Measurements from ENCODE around the gene IQGAP2.

The IQGAP2 gene

DNA sequence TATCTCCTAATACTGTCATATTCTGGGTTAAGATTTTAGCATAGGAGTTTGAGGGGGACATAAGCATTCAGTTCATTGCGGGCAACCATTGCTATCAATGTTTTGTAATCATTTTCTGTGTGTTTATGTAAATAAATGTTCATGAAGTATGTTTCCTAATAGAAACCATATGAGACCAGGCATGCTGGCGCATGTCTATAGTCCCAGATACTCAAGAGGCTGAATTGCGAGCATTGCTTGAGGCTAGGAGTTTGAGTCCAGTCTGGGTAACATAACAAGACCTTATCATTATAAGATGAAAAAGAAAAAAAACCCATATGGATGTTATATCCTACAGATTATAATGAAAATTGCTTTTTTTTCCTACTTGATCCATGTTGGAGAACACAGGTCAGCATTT lies 129.0 kb downstream of the IQGAP2 start:
- no peak for DNase-seq (ENCODE audit: low read depth)
- no peaks in the 10 kb centered on the region for H3K9me3 ChIP-seq (ENCODE audit: control insufficient read depth, low read length)
- no peak overlapping the region for H3K9ac ChIP-seq (ENCODE audit: low read length)
- H3K27me3 ChIP-seq (replicated peaks; ENCODE audit: control insufficient read depth, insufficient read depth, low read length), result no peaks in the 10 kb centered on the region
- no peak overlapping the region for H3K4me3 ChIP-seq (ENCODE audit: low read length)
- no peaks in the 10 kb centered on the region for H3K36me3 ChIP-seq (ENCODE audit: control insufficient read depth, insufficient read depth, low read length, severe bottlenecking)
- no peaks in the 10 kb centered on the region for H3K4me1 ChIP-seq (ENCODE audit: control insufficient read depth, insufficient read depth, low read length)

DNA sequence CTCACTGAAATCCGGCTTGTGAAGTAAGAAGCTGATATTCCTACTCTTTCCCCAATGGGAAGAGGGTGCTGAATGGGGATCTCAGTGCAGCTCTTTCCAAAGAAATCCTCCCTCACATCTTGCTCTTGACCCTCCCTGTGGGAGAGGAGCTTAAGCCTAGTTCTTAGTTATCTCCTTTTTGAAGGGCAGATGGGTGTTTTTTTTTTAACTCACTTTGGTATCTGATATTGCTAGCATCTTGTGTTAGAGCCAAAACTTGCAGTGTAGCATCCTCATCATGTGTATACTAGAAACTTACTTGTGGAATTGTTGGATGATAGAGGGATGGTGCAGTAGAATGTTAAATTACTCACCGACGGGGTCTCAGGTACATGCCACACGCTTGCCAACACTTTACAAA lies 129.9 kb downstream of the IQGAP2 start:
- Histone ChIP-seq H3K9ac (ENCODE audit: low read length) (no peak overlapping the region), H3K4me3 (ENCODE audit: low read length) (no peak overlapping the region), H3K27me3 (replicated peaks; ENCODE audit: control insufficient read depth, insufficient read depth, low read length) (no peaks in the 10 kb centered on the region), H3K36me3 (ENCODE audit: control insufficient read depth, insufficient read depth, low read length, severe bottlenecking) (no peaks in the 10 kb centered on the region), H3K4me1 (ENCODE audit: control insufficient read depth, insufficient read depth, low read length) (no peaks in the 10 kb centered on the region), H3K9me3 (ENCODE audit: control insufficient read depth, low read length) (no peaks in the 10 kb centered on the region)
- no peak for DNase-seq (ENCODE audit: low read depth)

DNA sequence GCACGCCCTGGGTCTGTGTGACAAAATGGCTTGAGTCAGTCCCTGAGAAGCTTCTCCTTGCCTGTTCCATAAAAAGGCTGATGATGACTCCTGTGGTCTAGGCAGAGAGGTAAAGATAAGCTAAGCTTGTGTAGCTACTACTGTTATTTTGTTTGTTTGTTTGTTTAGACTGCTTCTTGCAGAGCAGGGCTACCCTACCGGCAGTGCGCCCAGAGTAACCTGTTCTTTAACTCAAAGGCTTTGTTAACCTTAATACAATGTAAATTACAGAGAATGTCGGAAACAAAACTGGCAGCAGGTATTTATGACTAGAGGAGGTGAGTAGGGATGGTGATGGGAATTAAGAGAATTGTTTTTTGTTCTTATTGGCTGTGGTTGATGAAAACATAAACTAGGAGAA lies 132.5 kb downstream of the IQGAP2 start:
- no peaks in the 10 kb centered on the region for H3K9me3 ChIP-seq (ENCODE audit: control insufficient read depth, low read length)
- no peak overlapping the region for H3K9ac ChIP-seq (ENCODE audit: low read length)
- H3K4me1 ChIP-seq (ENCODE audit: control insufficient read depth, insufficient read depth, low read length), result no peaks in the 10 kb centered on the region
- no peak overlapping the region for H3K4me3 ChIP-seq (ENCODE audit: low read length)
- peaks cover 9% of the 10 kb centered on the region for H3K27me3 ChIP-seq (replicated peaks; ENCODE audit: control insufficient read depth, insufficient read depth, low read length)
- no peaks in the 10 kb centered on the region for H3K36me3 ChIP-seq (ENCODE audit: control insufficient read depth, insufficient read depth, low read length, severe bottlenecking)
- DNase-seq (ENCODE audit: low read depth), result no peak

DNA sequence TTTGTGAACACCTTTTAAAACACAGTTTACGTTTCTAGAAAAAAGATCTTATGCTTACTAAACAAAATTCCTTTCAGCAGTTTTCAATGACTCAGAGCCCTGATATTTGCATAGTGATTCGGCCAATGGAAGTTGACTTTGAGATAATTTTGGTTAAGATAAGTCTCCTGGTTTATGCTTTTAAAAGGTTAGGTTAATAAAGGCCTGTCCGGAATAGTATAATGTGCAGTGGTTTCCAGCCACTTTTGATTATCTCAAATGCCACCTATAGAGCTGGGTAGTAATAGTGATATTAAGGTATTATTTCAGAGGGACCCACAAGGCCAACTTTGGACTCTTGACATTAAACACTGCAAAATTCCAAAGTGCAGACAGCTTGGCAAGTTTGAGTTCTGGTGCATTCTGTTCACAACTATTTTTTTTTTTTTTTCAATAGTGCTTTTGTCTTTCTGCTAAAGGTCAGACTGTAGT lies 134.0 kb downstream of the IQGAP2 start:
- Histone ChIP-seq H3K4me3 (ENCODE audit: low read length) (no peak overlapping the region), H3K36me3 (ENCODE audit: control insufficient read depth, insufficient read depth, low read length, severe bottlenecking) (no peaks in the 10 kb centered on the region), H3K27me3 (replicated peaks; ENCODE audit: control insufficient read depth, insufficient read depth, low read length) (peaks cover 9% of the 10 kb centered on the region), H3K4me1 (ENCODE audit: control insufficient read depth, insufficient read depth, low read length) (no peaks in the 10 kb centered on the region), H3K9me3 (ENCODE audit: control insufficient read depth, low read length) (no peaks in the 10 kb centered on the region), H3K9ac (ENCODE audit: low read length) (no peak overlapping the region)
- DNase-seq (ENCODE audit: low read depth), result no peak

DNA sequence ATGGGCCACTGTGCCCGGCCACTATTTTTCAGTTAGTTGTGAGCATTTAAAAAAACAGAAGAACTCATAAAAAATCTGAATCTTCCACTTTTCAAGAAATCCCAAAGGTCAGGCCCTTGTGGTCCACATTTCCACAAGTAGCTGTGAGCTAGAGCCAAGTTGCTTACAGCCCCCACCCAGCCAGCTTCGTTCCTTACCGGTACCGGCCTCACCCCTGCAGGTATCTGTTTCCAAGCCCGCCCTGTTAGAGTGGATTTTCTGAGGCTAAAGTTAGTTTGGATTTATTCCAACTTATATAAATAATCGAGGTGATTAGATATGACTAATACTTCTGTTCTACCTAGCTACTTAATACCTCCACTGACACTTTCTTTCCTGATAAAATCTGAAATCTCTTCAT lies 139.2 kb downstream of the IQGAP2 start:
- Histone ChIP-seq H3K9ac (ENCODE audit: low read length) (no peak overlapping the region), H3K27me3 (replicated peaks; ENCODE audit: control insufficient read depth, insufficient read depth, low read length) (peaks cover 9% of the 10 kb centered on the region), H3K36me3 (ENCODE audit: control insufficient read depth, insufficient read depth, low read length, severe bottlenecking) (no peaks in the 10 kb centered on the region), H3K9me3 (ENCODE audit: control insufficient read depth, low read length) (no peaks in the 10 kb centered on the region), H3K4me3 (ENCODE audit: low read length) (no peak overlapping the region), H3K4me1 (ENCODE audit: control insufficient read depth, insufficient read depth, low read length) (no peaks in the 10 kb centered on the region)
- no peak for DNase-seq (ENCODE audit: low read depth)

DNA sequence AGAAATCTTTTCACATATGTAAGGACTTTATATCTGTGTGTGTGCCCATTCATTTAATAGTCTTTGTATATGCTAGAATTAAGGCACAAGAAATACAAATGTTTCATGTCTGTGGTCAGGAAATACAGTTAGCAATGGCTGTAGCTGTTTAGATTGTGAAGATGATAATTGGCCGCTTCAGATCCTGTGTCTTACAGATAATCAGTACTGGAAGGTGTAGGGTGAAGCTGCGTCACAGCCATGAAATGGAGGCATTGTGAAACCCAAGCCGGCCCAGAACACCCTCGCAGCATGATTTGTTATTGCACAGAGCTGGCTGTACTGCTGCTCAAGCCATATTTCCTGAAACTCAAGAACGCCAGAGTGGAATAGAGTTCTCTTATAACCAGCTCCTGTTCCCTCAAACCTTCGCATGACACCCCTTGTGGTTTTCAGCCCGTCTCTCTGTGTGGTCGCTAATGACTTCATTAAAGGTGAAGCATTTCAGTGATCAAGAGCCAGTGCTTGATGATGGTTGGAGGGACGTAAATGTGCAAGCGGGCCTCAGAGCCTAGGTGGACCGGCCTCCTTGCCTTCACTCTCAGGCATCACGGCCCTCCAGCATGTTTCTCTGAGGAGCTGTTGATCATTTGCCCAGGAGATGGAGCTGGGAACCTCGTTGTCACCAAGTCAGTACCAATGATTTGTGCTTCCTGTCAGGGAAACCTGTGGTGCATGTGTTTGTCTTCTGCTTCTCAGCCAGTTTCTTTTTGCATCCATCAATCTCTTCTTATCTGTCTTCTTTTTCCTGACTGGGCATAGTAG lies 140.0 kb downstream of the IQGAP2 start:
- Histone ChIP-seq H3K4me1 (ENCODE audit: control insufficient read depth, insufficient read depth, low read length) (no peaks in the 10 kb centered on the region), H3K36me3 (ENCODE audit: control insufficient read depth, insufficient read depth, low read length, severe bottlenecking) (no peaks in the 10 kb centered on the region), H3K9me3 (ENCODE audit: control insufficient read depth, low read length) (no peaks in the 10 kb centered on the region), H3K9ac (ENCODE audit: low read length) (no peak overlapping the region), H3K4me3 (ENCODE audit: low read length) (no peak overlapping the region), H3K27me3 (replicated peaks; ENCODE audit: control insufficient read depth, insufficient read depth, low read length) (peaks cover 12% of the 10 kb centered on the region)
- no peak for DNase-seq (ENCODE audit: low read depth)

DNA sequence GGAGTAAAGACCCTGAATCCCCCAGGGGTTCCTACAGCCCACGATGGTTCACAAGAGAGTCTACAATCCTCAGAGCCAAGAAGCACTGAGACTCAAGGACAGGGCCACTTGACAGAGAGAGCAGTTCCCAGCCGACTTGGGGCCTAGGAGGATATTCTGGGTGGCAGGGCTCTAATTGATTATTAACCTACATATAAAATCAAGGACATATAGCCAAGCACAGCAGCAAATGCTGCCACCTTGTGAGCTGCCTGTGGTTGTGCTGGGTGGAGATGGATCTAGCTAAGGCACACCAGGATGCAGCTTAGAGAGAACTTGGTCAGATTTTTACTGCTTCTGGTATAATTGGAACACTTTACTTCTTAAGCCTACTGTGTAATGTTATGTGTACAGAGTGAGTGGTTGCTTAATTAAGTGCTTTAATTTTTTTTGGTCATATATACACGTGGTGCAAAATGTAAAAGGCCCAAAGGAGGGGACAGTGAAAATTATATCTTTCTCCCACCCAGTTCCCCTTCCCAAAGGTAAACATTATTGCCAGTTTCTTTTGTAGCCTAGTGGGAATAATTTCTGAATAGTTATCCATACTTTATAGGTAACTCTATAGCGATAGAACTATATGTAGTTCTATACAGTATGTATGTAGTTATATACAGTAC lies 141.3 kb downstream of the IQGAP2 start:
- no peak for DNase-seq (ENCODE audit: low read depth)
- no peaks in the 10 kb centered on the region for H3K4me1 ChIP-seq (ENCODE audit: control insufficient read depth, insufficient read depth, low read length)
- H3K9ac ChIP-seq (ENCODE audit: low read length), result no peak overlapping the region
- H3K9me3 ChIP-seq (ENCODE audit: control insufficient read depth, low read length), result no peaks in the 10 kb centered on the region
- H3K27me3 ChIP-seq (replicated peaks; ENCODE audit: control insufficient read depth, insufficient read depth, low read length), result peaks cover 8% of the 10 kb centered on the region
- H3K36me3 ChIP-seq (ENCODE audit: control insufficient read depth, insufficient read depth, low read length, severe bottlenecking), result no peaks in the 10 kb centered on the region
- no peak overlapping the region for H3K4me3 ChIP-seq (ENCODE audit: low read length)

DNA sequence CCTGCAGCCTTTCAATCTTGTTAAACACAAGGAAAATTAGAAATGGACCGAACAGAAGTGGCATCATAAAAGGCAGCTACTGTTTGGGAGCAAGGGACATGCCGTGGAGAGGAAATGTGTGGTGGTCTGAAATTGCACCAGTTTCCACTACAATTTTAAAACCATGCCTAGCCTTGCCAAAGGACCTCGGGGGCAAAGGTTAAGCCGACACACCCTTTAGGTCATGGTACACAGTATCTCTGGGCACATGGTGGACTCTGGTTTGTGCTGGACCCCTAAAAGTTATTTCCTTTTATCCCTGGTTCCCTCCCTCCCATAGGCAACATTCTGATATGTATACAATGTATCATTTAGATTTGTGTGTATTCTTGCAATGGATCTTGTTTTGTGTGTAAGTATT lies 142.1 kb downstream of the IQGAP2 start:
- peaks cover 4% of the 10 kb centered on the region for H3K27me3 ChIP-seq (replicated peaks; ENCODE audit: control insufficient read depth, insufficient read depth, low read length)
- no peak for DNase-seq (ENCODE audit: low read depth)
- H3K4me3 ChIP-seq (ENCODE audit: low read length), result no peak overlapping the region
- no peaks in the 10 kb centered on the region for H3K4me1 ChIP-seq (ENCODE audit: control insufficient read depth, insufficient read depth, low read length)
- H3K9me3 ChIP-seq (ENCODE audit: control insufficient read depth, low read length), result no peaks in the 10 kb centered on the region
- H3K36me3 ChIP-seq (ENCODE audit: control insufficient read depth, insufficient read depth, low read length, severe bottlenecking), result no peaks in the 10 kb centered on the region
- H3K9ac ChIP-seq (ENCODE audit: low read length), result no peak overlapping the region

DNA sequence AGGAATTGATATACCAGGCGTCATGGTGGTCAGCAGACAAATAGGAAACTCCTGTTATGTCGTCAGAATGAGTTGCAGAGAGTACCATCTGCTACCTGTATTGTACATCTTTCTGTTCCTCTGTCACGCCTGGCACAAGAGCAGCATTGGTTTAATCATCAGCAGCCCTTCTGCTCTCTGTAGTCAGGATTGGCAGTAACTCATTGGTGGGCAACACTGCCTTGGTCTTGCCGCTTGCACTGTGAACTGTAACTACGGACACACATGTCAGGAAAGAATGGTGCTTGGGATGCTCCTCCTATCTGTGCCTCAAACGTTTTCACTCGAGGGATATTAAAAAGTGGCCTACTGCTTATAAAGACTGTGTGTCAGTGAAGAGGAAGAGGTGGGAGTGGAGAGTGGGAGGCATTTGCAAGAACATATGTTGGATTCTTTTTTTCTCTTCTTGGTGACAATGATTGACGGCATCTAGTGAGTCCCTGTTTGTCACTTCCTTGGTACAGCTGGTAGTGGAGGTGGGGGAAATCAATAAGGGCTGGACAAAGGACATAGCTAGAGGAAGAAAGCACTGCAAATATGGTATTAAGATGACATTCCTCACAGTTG lies 143.5 kb downstream of the IQGAP2 start:
- no peak for DNase-seq (ENCODE audit: low read depth)
- Histone ChIP-seq H3K4me3 (ENCODE audit: low read length) (no peak overlapping the region), H3K36me3 (ENCODE audit: control insufficient read depth, insufficient read depth, low read length, severe bottlenecking) (no peaks in the 10 kb centered on the region), H3K9me3 (ENCODE audit: control insufficient read depth, low read length) (no peaks in the 10 kb centered on the region), H3K9ac (ENCODE audit: low read length) (no peak overlapping the region), H3K27me3 (replicated peaks; ENCODE audit: control insufficient read depth, insufficient read depth, low read length) (peaks cover 4% of the 10 kb centered on the region), H3K4me1 (ENCODE audit: control insufficient read depth, insufficient read depth, low read length) (no peaks in the 10 kb centered on the region)

DNA sequence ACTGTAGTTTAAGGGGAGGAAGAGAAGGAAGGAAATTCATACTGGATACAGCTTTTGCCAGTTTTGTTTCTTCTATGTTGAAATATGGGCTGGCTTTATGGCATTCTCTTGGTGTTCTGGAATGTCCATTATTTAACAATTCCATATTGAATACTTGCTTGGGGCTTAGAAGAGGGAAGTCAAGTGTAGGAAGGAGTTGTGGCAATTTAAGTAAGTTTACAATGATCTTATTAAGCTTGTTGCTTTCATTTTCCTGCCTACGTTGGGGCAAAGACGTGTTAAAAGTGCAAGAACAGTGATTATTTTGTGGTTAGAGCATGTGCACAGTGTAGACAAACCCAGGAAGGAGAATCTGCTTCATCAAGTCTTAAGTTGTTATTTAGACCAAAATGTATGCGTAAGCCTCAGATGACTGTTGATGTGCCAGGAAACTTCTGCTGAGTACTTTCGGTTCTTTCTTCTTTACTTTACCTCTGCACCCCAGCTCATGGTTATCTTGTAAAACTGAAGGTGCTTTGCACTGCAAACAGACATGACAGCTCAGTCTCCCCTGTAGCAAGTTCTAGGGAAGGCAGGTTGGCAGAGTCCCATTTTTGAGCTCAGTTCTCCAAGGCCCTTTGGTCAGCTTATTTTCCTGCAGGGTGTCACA lies 144.3 kb downstream of the IQGAP2 start:
- peak; percentile 13 for DNase-seq (ENCODE audit: low read depth)
- H3K4me1 ChIP-seq (ENCODE audit: control insufficient read depth, insufficient read depth, low read length), result no peaks in the 10 kb centered on the region
- H3K36me3 ChIP-seq (ENCODE audit: control insufficient read depth, insufficient read depth, low read length, severe bottlenecking), result no peaks in the 10 kb centered on the region
- peaks cover 4% of the 10 kb centered on the region for H3K27me3 ChIP-seq (replicated peaks; ENCODE audit: control insufficient read depth, insufficient read depth, low read length)
- no peak overlapping the region for H3K9ac ChIP-seq (ENCODE audit: low read length)
- no peaks in the 10 kb centered on the region for H3K9me3 ChIP-seq (ENCODE audit: control insufficient read depth, low read length)
- H3K4me3 ChIP-seq (ENCODE audit: low read length), result no peak overlapping the region

DNA sequence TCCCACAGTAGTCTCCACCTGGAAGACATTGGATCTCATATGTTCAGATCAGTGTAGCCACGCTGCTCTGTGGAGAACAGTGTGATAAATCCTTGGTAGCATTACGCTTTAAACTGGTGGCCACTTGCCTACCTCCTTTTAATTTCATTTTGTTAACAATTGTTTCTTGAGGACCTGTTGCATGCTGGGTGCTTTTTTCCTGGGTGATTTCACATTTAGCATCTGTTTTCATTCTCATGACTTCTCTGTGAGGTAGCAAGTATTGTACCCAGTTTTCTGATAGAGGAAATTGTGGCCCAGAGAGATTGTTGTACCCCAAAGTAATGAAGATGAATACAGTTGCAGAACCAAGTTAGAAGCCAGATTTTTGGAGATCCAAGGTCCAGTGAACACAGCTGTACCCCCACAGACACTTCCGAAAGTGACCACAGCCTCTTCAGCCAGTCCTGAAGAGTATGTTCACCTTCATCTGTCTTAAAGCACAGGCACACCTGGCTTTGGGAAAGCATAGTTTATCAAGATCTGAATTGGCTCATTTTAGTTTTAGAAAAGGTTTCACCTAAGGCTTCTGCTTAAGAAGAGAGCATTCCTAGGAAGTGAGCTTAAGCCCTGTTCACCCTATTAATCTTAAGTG lies 144.9 kb downstream of the IQGAP2 start:
- Histone ChIP-seq H3K27me3 (replicated peaks; ENCODE audit: control insufficient read depth, insufficient read depth, low read length) (peaks cover 4% of the 10 kb centered on the region), H3K4me3 (ENCODE audit: low read length) (no peak overlapping the region), H3K4me1 (ENCODE audit: control insufficient read depth, insufficient read depth, low read length) (no peaks in the 10 kb centered on the region), H3K9me3 (ENCODE audit: control insufficient read depth, low read length) (no peaks in the 10 kb centered on the region), H3K9ac (ENCODE audit: low read length) (no peak overlapping the region), H3K36me3 (ENCODE audit: control insufficient read depth, insufficient read depth, low read length, severe bottlenecking) (no peaks in the 10 kb centered on the region)
- DNase-seq (ENCODE audit: low read depth), result no peak
